GM13976 (cell line): ENCODE data around the gene SMARCA4.

Source experiments
- DNase-seq: peaks from one replicate; pipeline ENCODE4 v3.0.0; 2012; ENCODE audit warnings: low spot score
- in situ Hi-C: fragments of 300-500 bp; cut with MboI; formaldehyde crosslinking; loops from one replicate; pipeline ENCODE4 v1.12.0; 2022; ENCODE audit warnings: low sequenced_read_pairs, mixed read lengths, inconsistent platforms; ENCODE audit not compliant: unreplicated experiment
- TF ChIP-seq, protein P1 (sequence below): IDR thresholded peaks from 2 replicates; pipeline ENCODE4 v1.5.1; 2012; ENCODE audit warnings: borderline replicate concordance, mild to moderate bottlenecking; ENCODE audit not compliant: insufficient read depth; ENCODE audit errors: extremely low read depth, missing control alignments, control extremely low read depth

Gene SMARCA4

DNA sequence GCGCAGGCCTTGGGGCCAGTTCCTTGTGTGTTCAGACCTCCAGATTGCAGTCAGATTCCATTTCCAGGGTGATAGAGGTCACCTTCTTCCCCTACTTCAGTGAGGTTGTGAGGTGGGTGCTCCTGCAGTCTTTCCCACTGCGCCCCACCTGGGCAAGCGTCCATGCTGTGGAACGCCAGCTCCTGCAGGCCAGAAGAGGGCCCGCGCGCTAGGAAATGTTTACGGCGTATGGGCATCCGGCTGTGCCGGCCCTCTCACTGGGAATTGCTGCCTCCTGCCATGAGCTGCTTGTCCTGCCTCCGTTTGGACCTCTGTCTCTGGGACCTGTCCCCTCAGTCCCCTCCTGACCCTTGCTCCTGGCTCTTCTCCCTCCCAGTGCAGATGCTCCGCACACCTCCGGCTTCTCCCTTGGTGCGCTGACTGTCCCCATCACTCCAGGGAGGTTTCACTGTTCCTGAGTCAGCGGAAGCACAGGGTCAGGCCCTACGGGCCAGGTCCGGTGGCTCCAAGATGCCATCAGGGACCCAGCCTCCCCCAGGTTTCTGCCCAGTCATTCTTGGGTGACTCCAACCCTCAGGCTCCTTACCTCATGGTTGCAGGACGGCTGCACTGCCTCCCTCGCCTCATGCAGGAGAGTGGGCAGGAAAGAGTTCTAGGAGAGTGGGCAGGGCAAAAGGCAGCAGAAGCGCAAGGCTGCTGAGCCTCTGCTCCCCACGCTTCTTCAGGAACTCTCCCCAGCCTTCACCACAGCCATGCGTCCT is 56.6 kb downstream of the SMARCA4 start:
- DNase-seq, result no peak
- TF ChIP-seq, protein P1, sequence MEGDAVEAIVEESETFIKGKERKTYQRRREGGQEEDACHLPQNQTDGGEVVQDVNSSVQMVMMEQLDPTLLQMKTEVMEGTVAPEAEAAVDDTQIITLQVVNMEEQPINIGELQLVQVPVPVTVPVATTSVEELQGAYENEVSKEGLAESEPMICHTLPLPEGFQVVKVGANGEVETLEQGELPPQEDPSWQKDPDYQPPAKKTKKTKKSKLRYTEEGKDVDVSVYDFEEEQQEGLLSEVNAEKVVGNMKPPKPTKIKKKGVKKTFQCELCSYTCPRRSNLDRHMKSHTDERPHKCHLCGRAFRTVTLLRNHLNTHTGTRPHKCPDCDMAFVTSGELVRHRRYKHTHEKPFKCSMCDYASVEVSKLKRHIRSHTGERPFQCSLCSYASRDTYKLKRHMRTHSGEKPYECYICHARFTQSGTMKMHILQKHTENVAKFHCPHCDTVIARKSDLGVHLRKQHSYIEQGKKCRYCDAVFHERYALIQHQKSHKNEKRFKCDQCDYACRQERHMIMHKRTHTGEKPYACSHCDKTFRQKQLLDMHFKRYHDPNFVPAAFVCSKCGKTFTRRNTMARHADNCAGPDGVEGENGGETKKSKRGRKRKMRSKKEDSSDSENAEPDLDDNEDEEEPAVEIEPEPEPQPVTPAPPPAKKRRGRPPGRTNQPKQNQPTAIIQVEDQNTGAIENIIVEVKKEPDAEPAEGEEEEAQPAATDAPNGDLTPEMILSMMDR, result no peak
- in situ Hi-C loops, result no loop called here

GRCh38 chr19:11018179-11018578 is 57.3 kb downstream of the SMARCA4 start:
- no peak for DNase-seq
- TF ChIP-seq, protein P1, result no peak
- in situ Hi-C loops, result no loop called here

- in situ Hi-C loops, result no loop called here
- TF ChIP-seq, protein P1, result no peak
- no peak for DNase-seq
These were observed 57.9 kb downstream of the SMARCA4 start for GRCh38 chr19:11018763-11019162.

DNA sequence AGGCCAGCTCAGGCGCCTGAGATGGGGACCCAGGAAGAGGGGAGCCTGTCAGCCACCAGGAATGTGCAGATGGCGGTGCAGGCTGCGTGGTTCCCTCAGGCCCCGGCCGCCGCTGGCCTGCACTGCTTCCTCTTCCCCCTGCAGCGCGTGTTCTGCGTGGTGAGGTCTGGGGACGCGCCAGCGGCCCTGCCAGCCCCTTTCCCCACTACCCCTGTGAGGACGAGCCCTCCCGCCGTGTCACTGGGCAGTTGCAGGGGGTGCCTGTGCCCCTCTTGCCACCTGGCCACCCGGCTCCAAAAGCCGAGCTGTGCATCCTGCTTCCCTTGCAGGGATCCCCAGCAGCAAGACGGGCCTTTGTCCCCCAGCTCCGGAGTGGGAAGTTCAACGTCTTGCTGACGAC is 58.4 kb downstream of the SMARCA4 start:
- in situ Hi-C loops, result no loop called here
- TF ChIP-seq, protein P1, result no peak
- DNase-seq, result no peak

GRCh38 chr19:11019824-11020223 is 59.0 kb downstream of the SMARCA4 start:
- no peak for DNase-seq
- TF ChIP-seq, protein P1, result no peak
- in situ Hi-C loops, result no loop called here

GRCh38 chr19:11020423-11020822 is 59.6 kb downstream of the SMARCA4 start:
- TF ChIP-seq, protein P1, result no peak
- in situ Hi-C loops, result no loop called here
- DNase-seq, result no peak
